SK-N-SH (cell line): ENCODE data around the gene SHROOM4. TPM values are rescaled to one million over a fixed set of nuclear protein-coding genes. Genes with fewer than 3 reads are reported as not detected.

Source experiments
- CTCF ChIA-PET: fragments of 300-600, 350-600 bp; formaldehyde crosslinking; extraction: SDS; loops from one replicate; lab custom pipeline; 2021; lab: Yijun Ruan, JAX
- POLR2A ChIA-PET: fragments of 350-600 bp; sonication (Branson Sonifier 250); formaldehyde crosslinking; extraction: SDS; loops from one replicate; lab custom pipeline; 2020; ENCODE audit warnings: antibody characterized with exemption, inconsistent platforms; lab: Yijun Ruan, JAX
- DNase-seq: peaks from one replicate; pipeline ENCODE4 v3.0.0; 2012
- H2AFZ ChIP-seq: fragments of 200-600 bp; sonication (generic); 2 replicates; pipeline ENCODE4 v1.8.1; 2016; ENCODE audit warnings: antibody characterized with exemption, mild to moderate bottlenecking, low read depth
- H3F3A ChIP-seq: fragments of 200-600 bp; sonication (generic); replicated peaks from 2 replicates; pipeline ENCODE3; 2016; ENCODE audit warnings: antibody characterized with exemption, mild to moderate bottlenecking; ENCODE audit not compliant: insufficient read depth
- H3K27ac ChIP-seq, 2 experiments: fragments of 200-500 bp in 1 of 2; fragments of 200-600 bp in 1 of 2; sonication (Bioruptor generic) in 1 of 2; sonication (generic), shearing (Covaris generic) in 1 of 2; 2 replicates each; pipeline versions ENCODE4 v1.5.1 to v1.6.1; 2014 to 2016; ENCODE audit warnings: low read depth in 2 of 2, inconsistent platforms in 1 of 2, low read length in 1 of 2, mild to moderate bottlenecking in 1 of 2, mixed read lengths in 1 of 2
- H3K27me3 ChIP-seq: fragments of 200-600 bp; sonication (generic), shearing (Covaris generic); 2 replicates; pipeline ENCODE4 v1.6.1; 2016; ENCODE audit warnings: mixed run types; ENCODE audit not compliant: insufficient read depth
- H3K36me3 ChIP-seq, 2 experiments: fragments of 200-500 bp in 1 of 2; fragments of 200-600 bp in 1 of 2; sonication (Bioruptor generic) in 1 of 2; sonication (generic) in 1 of 2; replicated peaks in 1 of 2; 2 replicates each; pipeline versions ENCODE3 to v1.5.1; 2014 to 2016; ENCODE audit warnings: low read length in 1 of 2, mild to moderate bottlenecking in 1 of 2; ENCODE audit not compliant: insufficient read depth in 2 of 2, control insufficient read depth in 1 of 2
- H3K4me1 ChIP-seq, 2 experiments: fragments of 200-500 bp in 1 of 2; fragments of 200-600 bp in 1 of 2; sonication (Bioruptor generic) in 1 of 2; sonication (generic), shearing (Covaris generic) in 1 of 2; 2 replicates each; pipeline versions ENCODE4 v1.5.1 to v1.6.1; 2014 to 2016; ENCODE audit warnings: low read depth in 1 of 2, low read length in 1 of 2, mixed run types in 1 of 2; ENCODE audit not compliant: insufficient read depth in 2 of 2, control insufficient read depth in 1 of 2
- H3K4me2 ChIP-seq: fragments of 200-600 bp; sonication (generic), shearing (Covaris generic); 2 replicates; pipeline ENCODE4 v1.6.1; 2017; ENCODE audit warnings: mixed run types
- H3K4me3 ChIP-seq, 2 experiments: fragments of 200-500 bp in 1 of 2; fragments of 200-600 bp in 1 of 2; sonication (Bioruptor generic) in 1 of 2; sonication (generic), shearing (Covaris generic) in 1 of 2; 2 replicates each; pipeline versions ENCODE4 v1.5.1 to v1.8.1; 2014 to 2016; ENCODE audit warnings: low read depth in 2 of 2, inconsistent platforms in 1 of 2, low read length in 1 of 2, mild to moderate bottlenecking in 1 of 2, mixed read lengths in 1 of 2, moderate library complexity in 1 of 2
- H3K79me2 ChIP-seq: fragments of 200-600 bp; sonication (generic); 2 replicates; pipeline ENCODE4 v1.8.1; 2017; ENCODE audit warnings: mild to moderate bottlenecking; ENCODE audit not compliant: insufficient read depth
- H3K9ac ChIP-seq: fragments of 200-600 bp; sonication (generic); 2 replicates; pipeline ENCODE4 v1.6.1; 2017; ENCODE audit warnings: mixed run types
- H3K9me2 ChIP-seq: fragments of 200-600 bp; sonication (generic); 2 replicates; pipeline ENCODE4 v1.6.1; 2017; ENCODE audit warnings: mixed run types
- H3K9me3 ChIP-seq: fragments of 200-600 bp; sonication (generic); 2 replicates; pipeline ENCODE4 v1.6.1; 2017; ENCODE audit warnings: mixed run types, mild to moderate bottlenecking, moderate library complexity
- H4K20me1 ChIP-seq: fragments of 200-600 bp; sonication (generic); 2 replicates; pipeline ENCODE4 v1.6.1; 2017; ENCODE audit warnings: mild to moderate bottlenecking, mixed run types; ENCODE audit not compliant: insufficient read depth
- CHD2 ChIP-seq: fragments of 150-350 bp; IDR thresholded peaks from 2 replicates; pipeline ENCODE4 v1.6.1; 2018; ENCODE audit warnings: low read length; ENCODE audit not compliant: partially characterized antibody
- ELF1 ChIP-seq: IDR thresholded peaks from 2 replicates; pipeline ENCODE4 v1.4.0; 2012
- EP300 ChIP-seq, 2 experiments: IDR thresholded peaks; 2 replicates each; pipeline versions ENCODE4 v1.4.0 to v1.6.1; 2012; ENCODE audit warnings: borderline replicate concordance in 1 of 2, low read depth in 1 of 2, low read length in 1 of 2
- FOSL2 ChIP-seq: IDR thresholded peaks from 2 replicates; pipeline ENCODE4 v1.4.0; 2012; ENCODE audit warnings: low read depth, mild to moderate bottlenecking, moderate library complexity, borderline replicate concordance
- FOXJ3 ChIP-seq: sonication (generic); formaldehyde crosslinking; IDR thresholded peaks from 2 replicates; pipeline ENCODE4 v1.5.1; 2020; ENCODE audit warnings: mild to moderate bottlenecking, missing genetic modification reagents
- FOXM1 ChIP-seq: IDR thresholded peaks from 2 replicates; pipeline ENCODE4 v1.4.0; 2012; ENCODE audit warnings: low read depth, mild to moderate bottlenecking
- GATA2 ChIP-seq: sonication (generic); formaldehyde crosslinking; IDR thresholded peaks from 2 replicates; pipeline ENCODE4 v1.5.0; 2020; ENCODE audit warnings: mild to moderate bottlenecking, missing genetic modification reagents
- JUND ChIP-seq: IDR thresholded peaks from 2 replicates; pipeline ENCODE4 v1.4.0; 2012
- MEF2A ChIP-seq: IDR thresholded peaks from 2 replicates; pipeline ENCODE4 v1.4.0; 2012; ENCODE audit warnings: low read depth, borderline replicate concordance
- MXI1 ChIP-seq: IDR thresholded peaks from 2 replicates; pipeline ENCODE4 v1.6.1; 2012; ENCODE audit warnings: mild to moderate bottlenecking, low read depth, low read length, improper control_type of control experiment
- NFIC ChIP-seq: IDR thresholded peaks from 2 replicates; pipeline ENCODE4 v1.4.0; 2012; ENCODE audit warnings: borderline replicate concordance
- POLR2AphosphoS5 ChIP-seq: IDR thresholded peaks from 2 replicates; pipeline ENCODE4 v1.6.1; 2012; ENCODE audit warnings: low read depth, low read length
- RAD21 ChIP-seq: IDR thresholded peaks from 2 replicates; pipeline ENCODE4 v1.6.1; 2012; ENCODE audit warnings: mild to moderate bottlenecking, low read length
- RCOR1 ChIP-seq: fragments of 150-350 bp; IDR thresholded peaks from 2 replicates; pipeline ENCODE4 v1.6.1; 2017; ENCODE audit warnings: antibody characterized with exemption, low read length
- RFX5 ChIP-seq: IDR thresholded peaks from 2 replicates; pipeline ENCODE4 v1.6.1; 2012; ENCODE audit warnings: mild to moderate bottlenecking, improper control_type of control experiment, low read length
- SMC3 ChIP-seq: IDR thresholded peaks from 2 replicates; pipeline ENCODE4 v1.6.1; 2012; ENCODE audit warnings: low read depth, low read length, improper control_type of control experiment
- TAF1 ChIP-seq: IDR thresholded peaks from 2 replicates; pipeline ENCODE4 v1.6.1; 2012; ENCODE audit warnings: low read depth, mild to moderate bottlenecking, low read length, moderate library complexity, borderline replicate concordance
- TCF12 ChIP-seq: IDR thresholded peaks from 2 replicates; pipeline ENCODE4 v1.4.0; 2012
- TEAD4 ChIP-seq: IDR thresholded peaks from 2 replicates; pipeline ENCODE4 v1.4.0; 2012; ENCODE audit warnings: mild to moderate bottlenecking, borderline replicate concordance; ENCODE audit not compliant: insufficient read depth
- WGBS: methylation state at CpG from one replicate; pipeline ENCODE4 v1.1.6; 2017; ENCODE audit warnings: low lambda C conversion rate; 5-methylcytosine and 5-hydroxymethylcytosine counted together
- polyA plus RNA-seq, 3 experiments: library from polyadenylated mRNA; depleted of rRNA; stranded (reverse); fragments of >200 nt; gene quantifications; 2 replicates each; pipeline ENCODE4 v1.2.3, GENCODE V29; 2012
- TF ChIP-seq, protein P1 (sequence below): IDR thresholded peaks from 2 replicates; pipeline ENCODE4; 2012
- TF ChIP-seq, protein P2 (sequence below): IDR thresholded peaks from 2 replicates; pipeline ENCODE4 v1.4.0; 2012; ENCODE audit warnings: low read depth, borderline replicate concordance
- TF ChIP-seq, protein P3 (sequence below): IDR thresholded peaks from 2 replicates; pipeline ENCODE4 v1.4.0; 2012; ENCODE audit warnings: low read depth
- TF ChIP-seq, protein P4 (sequence below): IDR thresholded peaks from 2 replicates; pipeline ENCODE4 v1.4.0; 2012; ENCODE audit warnings: low read depth, borderline replicate concordance
- TF ChIP-seq, protein P5 (sequence below): fragments of 200-600 bp; sonication (generic); IDR thresholded peaks from 2 replicates; pipeline ENCODE4 v1.6.1; 2017; ENCODE audit warnings: antibody characterized with exemption, mild to moderate bottlenecking, moderate library complexity

Gene SHROOM4
- polyA plus RNA-seq, 1 of the 3 experiments (the other 2 are of a cell fraction) = 0.31 TPM

DNA sequence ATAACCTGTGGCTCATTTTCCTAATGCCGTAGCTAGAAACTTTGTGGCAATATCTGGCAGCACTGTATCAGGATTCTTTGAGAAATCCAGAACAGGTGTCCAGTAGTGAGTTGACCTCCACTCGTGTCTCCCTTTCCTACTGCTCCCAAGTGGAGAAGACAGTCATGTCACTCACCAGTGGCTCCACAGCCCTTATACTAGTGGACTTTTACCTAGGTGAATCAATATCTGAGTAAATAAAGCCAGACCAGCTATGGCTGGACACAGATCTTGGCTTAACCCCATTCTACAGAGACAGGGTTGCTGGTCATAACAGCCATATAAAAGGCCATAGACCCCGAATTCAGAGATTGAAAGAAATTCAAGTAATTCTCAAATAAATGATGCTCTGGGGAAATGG, 46.5 kb upstream of the SHROOM4 start:
- H3K27me3 ChIP-seq = no peaks in the 10 kb centered on the region
- H4K20me1 ChIP-seq = no peaks in the 10 kb centered on the region
- H3K9me3 ChIP-seq = no peaks in the 10 kb centered on the region
- H3K4me3 ChIP-seq = no peak overlapping the region
- H3K9me2 ChIP-seq = no peaks in the 10 kb centered on the region
- no peaks in the 10 kb centered on the region for H3K36me3 ChIP-seq
- no peak overlapping the region for H3K27ac ChIP-seq
- ChIA-PET CTCF (no interaction called here), POLR2A (no interaction called here)
- no peak overlapping the region for H2AFZ ChIP-seq
- H3K4me1 ChIP-seq = no peaks in the 10 kb centered on the region
- TF ChIP-seq ELF1 (no peak), EP300 (IDR thresholded peaks at IDR 0.05; ENCODE audit: borderline replicate concordance in 1 of 2, low read depth in 1 of 2, low read length in 1 of 2) (no peak), MEF2A (no peak), NFIC (no peak), RCOR1 (no peak), FOXJ3 (CRISPR knock-in tag) (no peak), JUND (no peak), TEAD4 (no peak), CHD2 (no peak), GATA2 (no peak), TAF1 (no peak), RAD21 (no peak)
- TF ChIP-seq, protein P1, sequence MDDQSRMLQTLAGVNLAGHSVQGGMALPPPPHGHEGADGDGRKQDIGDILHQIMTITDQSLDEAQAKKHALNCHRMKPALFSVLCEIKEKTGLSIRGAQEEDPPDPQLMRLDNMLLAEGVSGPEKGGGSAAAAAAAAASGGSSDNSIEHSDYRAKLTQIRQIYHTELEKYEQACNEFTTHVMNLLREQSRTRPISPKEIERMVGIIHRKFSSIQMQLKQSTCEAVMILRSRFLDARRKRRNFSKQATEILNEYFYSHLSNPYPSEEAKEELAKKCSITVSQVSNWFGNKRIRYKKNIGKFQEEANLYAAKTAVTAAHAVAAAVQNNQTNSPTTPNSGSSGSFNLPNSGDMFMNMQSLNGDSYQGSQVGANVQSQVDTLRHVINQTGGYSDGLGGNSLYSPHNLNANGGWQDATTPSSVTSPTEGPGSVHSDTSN = no peak
- TF ChIP-seq, protein P2, sequence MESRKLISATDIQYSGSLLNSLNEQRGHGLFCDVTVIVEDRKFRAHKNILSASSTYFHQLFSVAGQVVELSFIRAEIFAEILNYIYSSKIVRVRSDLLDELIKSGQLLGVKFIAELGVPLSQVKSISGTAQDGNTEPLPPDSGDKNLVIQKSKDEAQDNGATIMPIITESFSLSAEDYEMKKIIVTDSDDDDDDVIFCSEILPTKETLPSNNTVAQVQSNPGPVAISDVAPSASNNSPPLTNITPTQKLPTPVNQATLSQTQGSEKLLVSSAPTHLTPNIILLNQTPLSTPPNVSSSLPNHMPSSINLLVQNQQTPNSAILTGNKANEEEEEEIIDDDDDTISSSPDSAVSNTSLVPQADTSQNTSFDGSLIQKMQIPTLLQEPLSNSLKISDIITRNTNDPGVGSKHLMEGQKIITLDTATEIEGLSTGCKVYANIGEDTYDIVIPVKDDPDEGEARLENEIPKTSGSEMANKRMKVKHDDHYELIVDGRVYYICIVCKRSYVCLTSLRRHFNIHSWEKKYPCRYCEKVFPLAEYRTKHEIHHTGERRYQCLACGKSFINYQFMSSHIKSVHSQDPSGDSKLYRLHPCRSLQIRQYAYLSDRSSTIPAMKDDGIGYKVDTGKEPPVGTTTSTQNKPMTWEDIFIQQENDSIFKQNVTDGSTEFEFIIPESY = no peak
- TF ChIP-seq, protein P3, sequence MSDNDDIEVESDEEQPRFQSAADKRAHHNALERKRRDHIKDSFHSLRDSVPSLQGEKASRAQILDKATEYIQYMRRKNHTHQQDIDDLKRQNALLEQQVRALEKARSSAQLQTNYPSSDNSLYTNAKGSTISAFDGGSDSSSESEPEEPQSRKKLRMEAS = no peak
- no peak for DNase-seq
- H3K9ac ChIP-seq = no peak overlapping the region
- H3K4me2 ChIP-seq = no peak overlapping the region
- H3K79me2 ChIP-seq = no peaks in the 10 kb centered on the region
- WGBS = 0% methylated on average over 3 of the region's 3 CpGs
- H3F3A ChIP-seq = no peaks in the 10 kb centered on the region

DNA sequence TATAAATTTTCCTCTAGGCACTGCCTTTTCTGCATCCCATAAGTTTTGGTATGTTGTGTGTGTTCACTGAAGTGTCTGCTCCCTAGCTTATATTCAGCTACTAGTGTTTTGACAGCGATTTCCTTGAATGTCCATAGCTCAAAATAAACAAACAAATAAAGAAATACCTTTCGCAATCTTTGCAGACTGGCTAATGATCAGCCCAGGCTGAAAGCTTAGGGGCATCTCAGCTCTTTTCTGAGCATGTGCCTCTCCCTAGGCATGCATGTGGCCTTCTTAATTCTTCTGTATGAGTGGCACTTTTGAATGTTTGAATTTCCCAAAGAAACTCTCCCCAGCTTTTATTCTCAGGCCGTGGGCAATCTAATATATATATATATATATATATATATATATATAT, 44.6 kb upstream of the SHROOM4 start:
- Histone ChIP-seq H3K9ac (no peak overlapping the region), H3K4me1 (no peaks in the 10 kb centered on the region), H3K9me2 (no peaks in the 10 kb centered on the region), H3K27ac (no peak overlapping the region), H3K79me2 (no peaks in the 10 kb centered on the region), H3K9me3 (no peaks in the 10 kb centered on the region), H3K4me2 (no peak overlapping the region), H3K36me3 (no peaks in the 10 kb centered on the region), H2AFZ (no peak overlapping the region), H3K4me3 (no peak overlapping the region), H3K27me3 (no peaks in the 10 kb centered on the region), H4K20me1 (no peaks in the 10 kb centered on the region), H3F3A (no peaks in the 10 kb centered on the region)
- CTCF ChIA-PET = no interaction called here
- WGBS = 5% methylated on average over 3 of the region's 3 CpGs
- no peak for DNase-seq
- POLR2A ChIA-PET = no interaction called here
- TF ChIP-seq FOXM1 (no peak), JUND (no peak), EP300 (IDR thresholded peaks at IDR 0.05; ENCODE audit: borderline replicate concordance in 1 of 2, low read depth in 1 of 2, low read length in 1 of 2) (no peak), FOSL2 (no peak), NFIC (no peak), POLR2AphosphoS5 (no peak), SMC3 (no peak), ELF1 (no peak), RFX5 (no peak), TCF12 (no peak), MXI1 (no peak), CHD2 (no peak)
- TF ChIP-seq, protein P4, sequence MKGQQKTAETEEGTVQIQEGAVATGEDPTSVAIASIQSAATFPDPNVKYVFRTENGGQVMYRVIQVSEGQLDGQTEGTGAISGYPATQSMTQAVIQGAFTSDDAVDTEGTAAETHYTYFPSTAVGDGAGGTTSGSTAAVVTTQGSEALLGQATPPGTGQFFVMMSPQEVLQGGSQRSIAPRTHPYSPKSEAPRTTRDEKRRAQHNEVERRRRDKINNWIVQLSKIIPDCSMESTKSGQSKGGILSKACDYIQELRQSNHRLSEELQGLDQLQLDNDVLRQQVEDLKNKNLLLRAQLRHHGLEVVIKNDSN = no peak
- TF ChIP-seq, protein P1 = no peak
- TF ChIP-seq, protein P5, sequence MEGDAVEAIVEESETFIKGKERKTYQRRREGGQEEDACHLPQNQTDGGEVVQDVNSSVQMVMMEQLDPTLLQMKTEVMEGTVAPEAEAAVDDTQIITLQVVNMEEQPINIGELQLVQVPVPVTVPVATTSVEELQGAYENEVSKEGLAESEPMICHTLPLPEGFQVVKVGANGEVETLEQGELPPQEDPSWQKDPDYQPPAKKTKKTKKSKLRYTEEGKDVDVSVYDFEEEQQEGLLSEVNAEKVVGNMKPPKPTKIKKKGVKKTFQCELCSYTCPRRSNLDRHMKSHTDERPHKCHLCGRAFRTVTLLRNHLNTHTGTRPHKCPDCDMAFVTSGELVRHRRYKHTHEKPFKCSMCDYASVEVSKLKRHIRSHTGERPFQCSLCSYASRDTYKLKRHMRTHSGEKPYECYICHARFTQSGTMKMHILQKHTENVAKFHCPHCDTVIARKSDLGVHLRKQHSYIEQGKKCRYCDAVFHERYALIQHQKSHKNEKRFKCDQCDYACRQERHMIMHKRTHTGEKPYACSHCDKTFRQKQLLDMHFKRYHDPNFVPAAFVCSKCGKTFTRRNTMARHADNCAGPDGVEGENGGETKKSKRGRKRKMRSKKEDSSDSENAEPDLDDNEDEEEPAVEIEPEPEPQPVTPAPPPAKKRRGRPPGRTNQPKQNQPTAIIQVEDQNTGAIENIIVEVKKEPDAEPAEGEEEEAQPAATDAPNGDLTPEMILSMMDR = no peak
